NCI-H524 treated with DMSO at 0.1 percent for 48 hours (cell line): Measurements from ENCODE around the gene LIN54.
"Not testable (repeated sequence)": the region's sequence is repeated elsewhere in the genome, so short reads cannot be mapped to it uniquely, and the experiment has no call there.

ENCODE experiments used
- DNase-seq: peaks from one replicate; lab custom pipeline; 2025; lab: John Stamatoyannopoulos, UW

The LIN54 gene

GRCh38 chr4:83010522-83011318 is at the start of gene LIN54:
Gene LIN54 (minus strand): TSS chr4:83010823. CDS start chr4:82984844, 25,979 bp downstream.
- DNase-seq: no peak

- no peak for DNase-seq
Observed at GRCh38 chr4:83054928-83055327, 44.3 kb upstream of the LIN54 start.

GRCh38 chr4:83048781-83049180 is 38.2 kb upstream of the LIN54 start:
- DNase-seq: not testable (repeated sequence)

GRCh38 chr4:83046693-83047473 is 36.3 kb upstream of the LIN54 start:
- DNase-seq: no peak

- DNase-seq: no peak
Observed at GRCh38 chr4:83043801-83044407, 33.3 kb upstream of the LIN54 start.

- not testable (repeated sequence) for DNase-seq
Observed at GRCh38 chr4:83043157-83043556, 32.5 kb upstream of the LIN54 start.

GRCh38 chr4:83040269-83040668 is 29.6 kb upstream of the LIN54 start:
- DNase-seq: no peak

GRCh38 chr4:83036991-83037665 is 26.5 kb upstream of the LIN54 start:
- no peak for DNase-seq

GRCh38 chr4:83034630-83035494 is 24.2 kb upstream of the LIN54 start, which contains the start of gene COPS4:
Gene COPS4 (plus strand): TSS chr4:83035183. CDS start chr4:83035225, 42 bp downstream.
- DNase-seq: peak; percentile 86

- DNase-seq: no peak
Observed at GRCh38 chr4:83029688-83030087, 19.1 kb upstream of the LIN54 start.

GRCh38 chr4:83028976-83029375 is 18.4 kb upstream of the LIN54 start:
- DNase-seq: no peak

- DNase-seq: no peak
Observed at GRCh38 chr4:83025563-83025962, 14.9 kb upstream of the LIN54 start.

- no peak for DNase-seq
Observed at GRCh38 chr4:83024233-83024632, 13.6 kb upstream of the LIN54 start.

GRCh38 chr4:83023599-83023998 is 13.0 kb upstream of the LIN54 start:
- not testable (repeated sequence) for DNase-seq

GRCh38 chr4:83022724-83023450 is 12.3 kb upstream of the LIN54 start:
- DNase-seq: no peak

- DNase-seq: no peak
Observed at GRCh38 chr4:83019794-83020494, 9.3 kb upstream of the LIN54 start.

- no peak for DNase-seq
Observed at GRCh38 chr4:83013902-83014301, 3.3 kb upstream of the LIN54 start.

GRCh38 chr4:83013420-83013867 is 2.8 kb upstream of the LIN54 start:
- DNase-seq: no peak

- peak; percentile 73 for DNase-seq
Observed at GRCh38 chr4:83012687-83013419, 2.2 kb upstream of the LIN54 start.
